ENCODE results near the gene USP46.

The USP46 gene

GRCh38 chr4:52555356-52555716, 103.8 kb downstream of the USP46 start:
- no peak for TF ChIP-seq CTCF (IDR thresholded peaks at IDR 0.05; ENCODE audit: insufficient read depth, low read length)
- TF ChIP-seq SPI1 (IDR thresholded peaks at IDR 0.05; ENCODE audit: borderline replicate concordance, low read depth), result no peak
- TF ChIP-seq POLR2AphosphoS5 (IDR thresholded peaks at IDR 0.05; ENCODE audit: low read depth), result no peak
- no peak for TF ChIP-seq GABPA (IDR thresholded peaks at IDR 0.05; ENCODE audit: low read depth)
- TF ChIP-seq REST (IDR thresholded peaks at IDR 0.05; ENCODE audit: insufficient replicate concordance, low read depth), result no peak
- DNase-seq (ENCODE audit: low read depth in 1 of 2, low spot score in 1 of 2), result no peak
- H3K4me3 ChIP-seq (replicated peaks; ENCODE audit: insufficient read depth, low read length), result no peak overlapping the region
- H3K27me3 ChIP-seq (ENCODE audit: insufficient read depth, poor library complexity, severe bottlenecking), result no peaks in the 10 kb centered on the region
- H3K27ac ChIP-seq (replicated peaks), result no peak overlapping the region

GRCh38 chr4:52554612-52555355, 104.3 kb downstream of the USP46 start:
- Histone ChIP-seq H3K27ac (replicated peaks) (no peak overlapping the region), H3K27me3 (ENCODE audit: insufficient read depth, poor library complexity, severe bottlenecking) (no peaks in the 10 kb centered on the region), H3K4me3 (replicated peaks; ENCODE audit: insufficient read depth, low read length) (no peak overlapping the region)
- TF ChIP-seq REST (IDR thresholded peaks at IDR 0.05; ENCODE audit: insufficient replicate concordance, low read depth) (no peak), POLR2AphosphoS5 (IDR thresholded peaks at IDR 0.05; ENCODE audit: low read depth) (no peak)
- DNase-seq (ENCODE audit: low read depth in 1 of 2, low spot score in 1 of 2), result no peak

- Histone ChIP-seq H3K27ac (replicated peaks) (no peak overlapping the region), H3K27me3 (ENCODE audit: insufficient read depth, poor library complexity, severe bottlenecking) (no peaks in the 10 kb centered on the region), H3K4me3 (replicated peaks; ENCODE audit: insufficient read depth, low read length) (no peak overlapping the region)
- DNase-seq (ENCODE audit: low read depth in 1 of 2, low spot score in 1 of 2), result no peak
- TF ChIP-seq POLR2AphosphoS5 (IDR thresholded peaks at IDR 0.05; ENCODE audit: low read depth), result no peak
- TF ChIP-seq SPI1 (IDR thresholded peaks at IDR 0.05; ENCODE audit: borderline replicate concordance, low read depth), result no peak
- no peak for TF ChIP-seq REST (IDR thresholded peaks at IDR 0.05; ENCODE audit: insufficient replicate concordance, low read depth)
- no peak for TF ChIP-seq GABPA (IDR thresholded peaks at IDR 0.05; ENCODE audit: low read depth)
- no peak for TF ChIP-seq CTCF (IDR thresholded peaks at IDR 0.05; ENCODE audit: insufficient read depth, low read length)
These were observed 106.3 kb downstream of the USP46 start for GRCh38 chr4:52552778-52553177.

Measured in HL-60 (cell line).